ENCODE data around the gene MARCHF10. TPM values are rescaled to one million over a fixed set of nuclear protein-coding genes. Genes with fewer than 3 reads are reported as not detected.
"Not testable (repeated sequence)": the region's sequence is repeated elsewhere in the genome, so short reads cannot be mapped to it uniquely, and the experiment has no call there.

MARCHF10 gene
- total RNA-seq, 4 donors from 2014 or later, result 0.33 to 0.52 (median 0.42) TPM; not detected in 1

GRCh38 chr17:62854098-62854680 lies 46.1 kb upstream of the MARCHF10 start:
- TF ChIP-seq, protein P1, sequence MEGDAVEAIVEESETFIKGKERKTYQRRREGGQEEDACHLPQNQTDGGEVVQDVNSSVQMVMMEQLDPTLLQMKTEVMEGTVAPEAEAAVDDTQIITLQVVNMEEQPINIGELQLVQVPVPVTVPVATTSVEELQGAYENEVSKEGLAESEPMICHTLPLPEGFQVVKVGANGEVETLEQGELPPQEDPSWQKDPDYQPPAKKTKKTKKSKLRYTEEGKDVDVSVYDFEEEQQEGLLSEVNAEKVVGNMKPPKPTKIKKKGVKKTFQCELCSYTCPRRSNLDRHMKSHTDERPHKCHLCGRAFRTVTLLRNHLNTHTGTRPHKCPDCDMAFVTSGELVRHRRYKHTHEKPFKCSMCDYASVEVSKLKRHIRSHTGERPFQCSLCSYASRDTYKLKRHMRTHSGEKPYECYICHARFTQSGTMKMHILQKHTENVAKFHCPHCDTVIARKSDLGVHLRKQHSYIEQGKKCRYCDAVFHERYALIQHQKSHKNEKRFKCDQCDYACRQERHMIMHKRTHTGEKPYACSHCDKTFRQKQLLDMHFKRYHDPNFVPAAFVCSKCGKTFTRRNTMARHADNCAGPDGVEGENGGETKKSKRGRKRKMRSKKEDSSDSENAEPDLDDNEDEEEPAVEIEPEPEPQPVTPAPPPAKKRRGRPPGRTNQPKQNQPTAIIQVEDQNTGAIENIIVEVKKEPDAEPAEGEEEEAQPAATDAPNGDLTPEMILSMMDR (IDR thresholded peaks at IDR 0.05), result no peak
- no peak for TF ChIP-seq EP300 (IDR thresholded peaks at IDR 0.05)
- TF ChIP-seq POLR2A (IDR thresholded peaks at IDR 0.05; ENCODE audit: low read depth), result no peak
- no peak for TF ChIP-seq POLR2AphosphoS5 (IDR thresholded peaks at IDR 0.05)
- no peaks in the 10 kb centered on the region for H3K36me3 ChIP-seq
- WGBS, result 64% methylated on average over 6 of the region's 6 CpGs
- no peaks in the 10 kb centered on the region for H3K27me3 ChIP-seq
- no peak for DNase-seq (ENCODE audit: extremely low spot score)
- no peak overlapping the region for H3K27ac ChIP-seq (replicated peaks in 1 of 4)
- H3K9me3 ChIP-seq, result no peaks in the 10 kb centered on the region
- intact Hi-C loops (cut with DNase I), result no loop called here
- no peak overlapping the region for H3K4me3 ChIP-seq
- H3K4me1 ChIP-seq, result no peaks in the 10 kb centered on the region

DNA sequence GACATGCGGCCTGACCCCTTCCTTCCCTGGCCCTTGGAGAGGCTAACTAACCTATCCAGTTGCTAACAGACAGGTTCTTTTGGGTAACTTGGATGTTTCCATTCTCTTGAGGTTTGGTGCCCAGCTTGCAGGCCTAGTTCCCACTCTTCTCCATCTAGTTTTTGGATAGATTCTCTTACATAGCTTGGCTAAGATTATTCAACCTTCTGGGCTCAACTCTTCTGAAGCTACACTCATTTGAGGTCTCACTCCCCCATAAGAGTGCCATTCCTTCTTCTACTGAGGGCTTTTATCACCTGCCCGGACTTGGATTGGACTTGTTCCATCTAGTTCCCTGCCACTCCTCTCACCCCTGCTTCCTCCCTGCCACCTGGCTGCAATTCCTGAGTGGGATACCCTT lies 44.1 kb upstream of the MARCHF10 start:
- no peak overlapping the region for H3K4me3 ChIP-seq
- TF ChIP-seq POLR2A (IDR thresholded peaks at IDR 0.05; ENCODE audit: low read depth) (no peak), POLR2AphosphoS5 (IDR thresholded peaks at IDR 0.05) (no peak), EP300 (IDR thresholded peaks at IDR 0.05) (no peak)
- TF ChIP-seq, protein P1 (IDR thresholded peaks at IDR 0.05), result no peak
- no peaks in the 10 kb centered on the region for H3K9me3 ChIP-seq
- H3K4me1 ChIP-seq, result no peaks in the 10 kb centered on the region
- H3K36me3 ChIP-seq, result no peaks in the 10 kb centered on the region
- no peak overlapping the region for H3K27ac ChIP-seq (replicated peaks in 1 of 4)
- peak; percentile 19 for DNase-seq (ENCODE audit: extremely low spot score)
- intact Hi-C loops (cut with DNase I), result no loop called here
- no peaks in the 10 kb centered on the region for H3K27me3 ChIP-seq
- 95% methylated on average over 2 of the region's 2 CpGs for WGBS

DNA sequence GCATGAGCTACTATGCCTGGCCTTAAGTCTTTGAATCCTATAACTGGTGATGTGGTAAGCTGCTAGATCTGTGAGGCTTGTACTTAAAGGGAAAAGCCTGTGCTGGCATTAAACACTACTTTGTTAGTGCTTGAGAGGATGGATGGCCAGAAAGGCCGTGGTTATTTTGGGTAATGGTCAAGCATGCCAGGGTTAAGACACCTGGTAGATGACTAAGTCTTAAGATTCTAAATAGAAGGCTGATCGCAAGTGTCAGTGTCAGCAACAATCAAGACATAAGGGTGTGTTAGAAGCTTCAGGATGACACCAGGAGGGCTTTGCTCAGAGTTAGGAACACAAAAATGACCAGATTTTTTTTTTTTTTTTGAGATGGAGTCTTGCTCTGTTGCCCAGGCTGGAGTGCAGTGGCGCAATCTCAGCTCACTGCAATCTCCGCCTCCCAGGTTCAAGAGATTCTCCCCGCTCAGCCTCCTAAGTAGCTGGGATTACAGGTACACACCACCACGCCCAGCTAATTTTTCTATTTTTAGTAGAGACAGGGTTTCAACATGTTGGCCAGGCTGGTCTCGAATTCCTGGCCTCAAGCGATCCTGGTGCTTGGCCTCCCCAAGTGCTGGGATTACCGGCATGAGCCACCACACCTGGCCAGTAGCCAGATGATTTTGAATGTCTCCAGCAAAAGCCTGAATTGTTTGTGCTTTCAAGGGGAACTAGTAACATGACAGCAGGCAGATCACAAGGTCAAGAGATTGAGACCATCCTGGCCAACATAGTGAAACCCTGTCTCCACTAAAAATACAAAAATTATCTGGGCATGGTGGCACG lies 41.7 kb upstream of the MARCHF10 start:
- H3K27ac ChIP-seq (replicated peaks in 1 of 4); H3K36me3 ChIP-seq; H3K27me3 ChIP-seq; intact Hi-C loops (cut with DNase I); H3K4me1 ChIP-seq; H3K4me3 ChIP-seq; H3K9me3 ChIP-seq: not testable (repeated sequence)
- peak; percentile 45 for DNase-seq (ENCODE audit: extremely low spot score)
- 90% methylated on average over 10 of the region's 10 CpGs for WGBS

GRCh38 chr17:62848334-62848733 lies 40.2 kb upstream of the MARCHF10 start:
- Histone ChIP-seq H3K4me1 (no peaks in the 10 kb centered on the region), H3K36me3 (no peaks in the 10 kb centered on the region), H3K27me3 (no peaks in the 10 kb centered on the region), H3K27ac (replicated peaks in 1 of 4) (no peak overlapping the region), H3K9me3 (no peaks in the 10 kb centered on the region), H3K4me3 (no peak overlapping the region)
- WGBS, result 91% methylated on average over 5 of the region's 5 CpGs
- no peak for TF ChIP-seq POLR2AphosphoS5 (IDR thresholded peaks at IDR 0.05)
- TF ChIP-seq POLR2A (IDR thresholded peaks at IDR 0.05; ENCODE audit: low read depth), result no peak
- TF ChIP-seq, protein P1 (IDR thresholded peaks at IDR 0.05), result no peak
- TF ChIP-seq EP300 (IDR thresholded peaks at IDR 0.05), result no peak
- intact Hi-C loops (cut with DNase I), result no loop called here
- DNase-seq (ENCODE audit: extremely low spot score), result peak; percentile 37

DNA sequence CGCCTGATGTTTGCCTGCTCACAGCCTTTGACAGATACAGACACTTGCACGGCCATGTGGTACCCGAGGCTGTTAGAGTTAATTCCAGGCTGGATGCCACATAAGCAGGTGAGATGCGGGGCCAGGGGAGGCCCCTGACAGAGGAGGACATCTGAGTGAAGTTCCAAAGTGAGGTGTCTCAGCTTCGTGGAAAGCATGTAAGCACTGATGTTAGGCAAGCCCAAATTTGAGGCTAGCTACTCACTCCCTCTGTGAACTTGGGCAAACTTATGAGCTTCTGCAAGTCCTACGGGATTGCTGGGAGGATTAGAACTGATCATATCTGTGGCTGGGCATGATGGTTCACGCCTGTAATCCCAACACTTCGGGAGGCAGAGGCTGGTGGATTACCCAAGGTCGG lies 39.3 kb upstream of the MARCHF10 start:
- intact Hi-C loops (cut with DNase I), result no loop called here
- Histone ChIP-seq H3K9me3 (no peaks in the 10 kb centered on the region), H3K4me1 (no peaks in the 10 kb centered on the region), H3K4me3 (no peak overlapping the region), H3K27me3 (no peaks in the 10 kb centered on the region), H3K36me3 (no peaks in the 10 kb centered on the region), H3K27ac (replicated peaks in 1 of 4) (no peak overlapping the region)
- no peak for DNase-seq (ENCODE audit: extremely low spot score)
- TF ChIP-seq POLR2A (IDR thresholded peaks at IDR 0.05; ENCODE audit: low read depth) (no peak), POLR2AphosphoS5 (IDR thresholded peaks at IDR 0.05) (no peak)
- WGBS, result 84% methylated on average over 9 of the region's 9 CpGs
